ENCODE results near the gene ULK3.

DNA sequence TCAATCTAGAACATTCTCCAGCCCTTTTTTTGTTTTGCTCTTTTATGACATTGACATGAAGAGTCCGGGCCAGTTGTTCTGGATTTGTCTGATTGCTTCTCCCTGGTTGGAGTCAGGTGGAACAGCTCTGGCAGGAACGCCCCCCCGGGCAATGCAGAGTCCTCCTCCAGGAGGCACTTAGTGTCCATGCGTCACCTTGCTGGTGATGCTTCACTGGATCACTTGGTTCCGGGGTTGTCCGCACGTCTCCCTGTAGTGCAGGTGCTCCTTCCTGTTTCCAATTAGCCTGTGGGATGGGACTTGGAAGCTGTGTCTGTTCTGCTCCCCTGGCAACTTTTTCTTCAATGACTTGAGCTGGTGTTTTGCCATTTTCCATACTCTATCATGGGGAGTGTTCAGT is 51.3 kb downstream of the ULK3 start:
- TF ChIP-seq REST (IDR thresholded peaks at IDR 0.05; ENCODE audit: low read depth), result no peak
- no peak for TF ChIP-seq CEBPB (IDR thresholded peaks at IDR 0.05)
- no peak for TF ChIP-seq USF1 (IDR thresholded peaks at IDR 0.05)
- TF ChIP-seq YY1 (IDR thresholded peaks at IDR 0.05; ENCODE audit: low read depth), result no peak
- TF ChIP-seq EGR1 (IDR thresholded peaks at IDR 0.05), result no peak
- no peak for TF ChIP-seq EP300 (IDR thresholded peaks at IDR 0.05; ENCODE audit: borderline replicate concordance)
- TF ChIP-seq RAD21 (IDR thresholded peaks at IDR 0.05; ENCODE audit: low read depth), result no peak
- no peak for TF ChIP-seq FOXM1 (IDR thresholded peaks at IDR 0.05; ENCODE audit: borderline replicate concordance, low read depth)
- TF ChIP-seq TAF1 (IDR thresholded peaks at IDR 0.05; ENCODE audit: low read depth), result no peak
